GM12878 (cell line): ENCODE measurements around the gene ATRNL1. TPM values are rescaled to one million over a fixed set of nuclear protein-coding genes. Genes with fewer than 3 reads are reported as not detected.
"Not testable (repeated sequence)": the region's sequence is repeated elsewhere in the genome, so short reads cannot be mapped to it uniquely, and the experiment has no call there.

ENCODE experiments used
- ATAC-seq: fragments of 200-7000 bp; cut with Tn5 transposase; 3 replicates; pipeline ENCODE4 v1.9.1; 2020; ENCODE audit warnings: mild to moderate bottlenecking, moderate library complexity
- BruUV-seq: library from RNA; stranded (reverse); fragments of 400-500 nt; replicated peaks from 2 replicates; lab custom pipeline; 2021; lab: Mats Ljungman, UMichigan
- CTCF ChIA-PET: fragments of 300-600 bp; sonication (Branson Sonifier 250); formaldehyde crosslinking; extraction: SDS; loops from one replicate; lab custom pipeline; 2021; ENCODE audit warnings: inconsistent platforms; lab: Yijun Ruan, JAX
- POLR2A ChIA-PET: fragments of 350-600 bp; formaldehyde crosslinking; extraction: SDS; loops from one replicate; lab custom pipeline; 2021; ENCODE audit warnings: inconsistent platforms; lab: Charles Lee
- RAD21 ChIA-PET: fragments of 300-600 bp; sonication (Branson Sonifier 250); formaldehyde crosslinking; loops from one replicate; lab custom pipeline; 2023; ENCODE audit warnings: antibody characterized with exemption; ENCODE audit not compliant: unreplicated experiment; lab: Charles Lee
- SMC1A ChIA-PET: fragments of 300-600 bp; sonication (Branson Sonifier 250); formaldehyde crosslinking; loops from one replicate; lab custom pipeline; 2023; ENCODE audit not compliant: unreplicated experiment, uncharacterized antibody; lab: Charles Lee
- DNase-seq: peaks from one replicate; pipeline ENCODE4 v3.0.0-alpha.2; 2011; ENCODE audit warnings: low read depth, low spot score
- FAIRE-seq: peaks from 3 replicates; lab custom pipeline; 2011; peaks lifted over from hg19 to GRCh38; lab: Jason Lieb, UNC
- H2AFZ ChIP-seq: 2 replicates; pipeline ENCODE4 v1.6.0; 2011; ENCODE audit warnings: low read depth, low read length, control low read depth; ENCODE audit not compliant: control insufficient read depth
- H3K27ac ChIP-seq: 2 replicates; pipeline ENCODE4 v1.5.1; 2011; ENCODE audit warnings: control low read depth; ENCODE audit not compliant: control insufficient read depth, insufficient read depth
- H3K27me3 ChIP-seq, 2 experiments: replicated peaks in 1 of 2; 2 replicates each; pipeline versions ENCODE4 v1.6.0 to v1.6.1; 2011; ENCODE audit warnings: low read length in 1 of 2; ENCODE audit not compliant: control insufficient read depth in 2 of 2, insufficient read depth in 2 of 2
- H3K36me3 ChIP-seq, 2 experiments: 2 replicates each; pipeline ENCODE4 v1.5.1; 2011; ENCODE audit warnings: low read length in 1 of 2; ENCODE audit not compliant: control insufficient read depth in 2 of 2, insufficient read depth in 2 of 2
- H3K4me1 ChIP-seq: 2 replicates; pipeline ENCODE4 v1.6.1; 2011; ENCODE audit warnings: mild to moderate bottlenecking, low read length, moderate library complexity, mixed read lengths; ENCODE audit not compliant: control insufficient read depth, insufficient read depth
- H3K4me2 ChIP-seq: 2 replicates; pipeline ENCODE4 v1.6.0; 2011; ENCODE audit warnings: control low read depth; ENCODE audit not compliant: control insufficient read depth, insufficient read depth
- H3K4me3 ChIP-seq: fragments of 200-600 bp; sonication (generic); 2 replicates; pipeline ENCODE4 v1.5.1; 2016
- H3K79me2 ChIP-seq: 2 replicates; pipeline ENCODE4 v1.6.0; 2011; ENCODE audit warnings: low read length; ENCODE audit not compliant: control insufficient read depth, insufficient read depth
- H3K9ac ChIP-seq: 2 replicates; pipeline ENCODE4 v1.8.0; 2011; ENCODE audit warnings: low read length, control low read depth, mixed read lengths; ENCODE audit not compliant: control insufficient read depth, insufficient read depth
- H3K9me3 ChIP-seq: replicated peaks from 3 replicates; pipeline ENCODE4 v1.5.1; 2011; ENCODE audit warnings: mild to moderate bottlenecking, low read length; ENCODE audit not compliant: control insufficient read depth, insufficient read depth
- H4K20me1 ChIP-seq: 2 replicates; pipeline ENCODE4 v1.6.0; 2011; ENCODE audit not compliant: control insufficient read depth, insufficient read depth
- LARP7 ChIP-seq: fragments of 450-650 bp; IDR thresholded peaks from 2 replicates; pipeline ENCODE4 v1.6.1; 2017; ENCODE audit warnings: mild to moderate bottlenecking
- MXI1 ChIP-seq: fragments of 150-350 bp; IDR thresholded peaks from 2 replicates; pipeline ENCODE4 v1.6.1; 2011; ENCODE audit warnings: low read depth, mild to moderate bottlenecking, inconsistent platforms, low read length, improper control_type of control experiment
- RAD21 ChIP-seq: IDR thresholded peaks from 2 replicates; pipeline ENCODE4 v1.6.1; 2011; ENCODE audit warnings: mild to moderate bottlenecking, low read depth, low read length, moderate library complexity; ENCODE audit not compliant: insufficient read depth
- SREBF1 ChIP-seq: IDR thresholded peaks from 2 replicates; pipeline ENCODE4 v1.6.1; 2012; ENCODE audit warnings: mild to moderate bottlenecking, low read length
- WGBS: methylation state at CpG from one replicate; pipeline ENCODE4 v1.1.6; 2016; ENCODE audit warnings: low lambda C conversion rate; ENCODE audit not compliant: insufficient replicate concordance, insufficient coverage; ENCODE audit errors: missing lambda C conversion rate; 5-methylcytosine and 5-hydroxymethylcytosine counted together
- in situ Hi-C: fragments of 300-500 bp; cut with MboI; formaldehyde crosslinking; loops from 9 replicates; pipeline ENCODE4 v1.14.3; 2018; ENCODE audit warnings: mixed read lengths
- intact Hi-C: fragments of 100-400 bp; cut with micrococcal nuclease; formaldehyde crosslinking; loops from one replicate; pipeline ENCODE4 v1.14.2; 2022; ENCODE audit not compliant: unreplicated experiment
- polyA plus RNA-seq, 11 experiments: library from polyadenylated mRNA; depleted of rRNA in 4 of 11; unstranded in 6 of 11; stranded (reverse) in 5 of 11; fragments of >200 nt; fragmentation: Nextera tagmentation in 4 of 11; fragmentation: Illumina TruSeq in 1 of 11; extraction: Ambion mirVana in 4 of 11; extraction: Trizol in 1 of 11; gene quantifications; 1 replicate in 1 of 11; 2 replicates in 10 of 11; pipeline versions ENCODE4 v1.2.1 to v1.2.3, GENCODE V29; 2011 to 2016; ENCODE audit warnings: inconsistent platforms in 2 of 11, missing spikeins in 2 of 11, low read depth in 1 of 11
- total RNA-seq, 4 experiments: library from RNA; depleted of rRNA in 3 of 4; stranded (reverse); fragments of >200 nt in 3 of 4; fragmentation: Illumina TruSeq in 1 of 4; extraction: Trizol in 1 of 4; gene quantifications; 2 replicates each; pipeline versions ENCODE4 v1.2.1 to v1.2.3, GENCODE V29; 2013 to 2021
- TF ChIP-seq, protein P1 (sequence below): fragments of 450-650 bp; IDR thresholded peaks from 2 replicates; pipeline ENCODE4 v1.6.1; 2017; ENCODE audit warnings: mild to moderate bottlenecking

Gene ATRNL1
- total and polyA plus RNA-seq, 10 of the 15 experiments (the other 5 are each of a cell fraction or from before 2014, with no cell fraction given) = 0.03 to 1.4 (median 0.34) TPM

DNA sequence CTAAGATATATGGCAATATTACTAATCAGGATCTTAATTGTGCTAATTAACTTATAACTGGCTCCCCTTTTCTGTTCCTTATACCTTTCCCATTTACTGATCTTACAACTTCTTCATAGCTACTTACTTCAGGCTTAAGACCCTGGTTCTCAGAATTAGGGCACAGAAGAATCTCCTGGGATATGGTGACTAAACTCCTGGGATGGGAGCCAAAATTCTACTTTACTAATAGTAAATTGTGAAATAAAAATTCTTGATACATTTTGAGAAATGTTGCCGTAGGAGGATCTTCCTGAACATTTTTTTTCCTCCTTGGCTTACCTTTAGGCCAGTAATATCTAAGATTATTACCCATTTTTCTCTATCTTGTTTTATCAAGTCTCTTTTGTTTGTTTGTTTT, 309.5 kb downstream of the ATRNL1 start (continued):
- TF ChIP-seq, protein P1, sequence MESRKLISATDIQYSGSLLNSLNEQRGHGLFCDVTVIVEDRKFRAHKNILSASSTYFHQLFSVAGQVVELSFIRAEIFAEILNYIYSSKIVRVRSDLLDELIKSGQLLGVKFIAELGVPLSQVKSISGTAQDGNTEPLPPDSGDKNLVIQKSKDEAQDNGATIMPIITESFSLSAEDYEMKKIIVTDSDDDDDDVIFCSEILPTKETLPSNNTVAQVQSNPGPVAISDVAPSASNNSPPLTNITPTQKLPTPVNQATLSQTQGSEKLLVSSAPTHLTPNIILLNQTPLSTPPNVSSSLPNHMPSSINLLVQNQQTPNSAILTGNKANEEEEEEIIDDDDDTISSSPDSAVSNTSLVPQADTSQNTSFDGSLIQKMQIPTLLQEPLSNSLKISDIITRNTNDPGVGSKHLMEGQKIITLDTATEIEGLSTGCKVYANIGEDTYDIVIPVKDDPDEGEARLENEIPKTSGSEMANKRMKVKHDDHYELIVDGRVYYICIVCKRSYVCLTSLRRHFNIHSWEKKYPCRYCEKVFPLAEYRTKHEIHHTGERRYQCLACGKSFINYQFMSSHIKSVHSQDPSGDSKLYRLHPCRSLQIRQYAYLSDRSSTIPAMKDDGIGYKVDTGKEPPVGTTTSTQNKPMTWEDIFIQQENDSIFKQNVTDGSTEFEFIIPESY = no peak
- TF ChIP-seq RAD21 = no peak
- TF ChIP-seq MXI1 = no peak
- TF ChIP-seq SREBF1 = no peak
- no peak for TF ChIP-seq LARP7

GRCh38 chr10:115405838-115406237, 312.7 kb downstream of the ATRNL1 start:
- H3K27ac ChIP-seq, in situ Hi-C loops, H3K4me2 ChIP-seq, FAIRE-seq, H3K36me3 ChIP-seq, H3K27me3 ChIP-seq, DNase-seq, CTCF ChIA-PET, H3K4me1 ChIP-seq, ATAC-seq, H3K9ac ChIP-seq, SMC1A ChIA-PET, RAD21 ChIA-PET, H4K20me1 ChIP-seq, POLR2A ChIA-PET, H2AFZ ChIP-seq, BruUV-seq, H3K9me3 ChIP-seq, H3K79me2 ChIP-seq, H3K4me3 ChIP-seq, intact Hi-C loops: not testable (repeated sequence)
- 53% methylated on average over 3 of the region's 3 CpGs for WGBS
